ENCODE results near the gene MACROD1. TPM values are rescaled to one million over a fixed set of nuclear protein-coding genes. Genes with fewer than 3 reads are reported as not detected.

The MACROD1 gene
- total RNA-seq, 1 donor from 2014 or later = 29.6 TPM

- Mint-ChIP-seq H3K4me1 (ENCODE audit: unreplicated experiment) (peaks cover 6% of the 10 kb centered on the region), H3K27me3 (ENCODE audit: unreplicated experiment) (no peaks in the 10 kb centered on the region), H3K9me3 (ENCODE audit: unreplicated experiment) (no peaks in the 10 kb centered on the region), H3K27ac (ENCODE audit: unreplicated experiment) (no peak overlapping the region), H3K36me3 (ENCODE audit: unreplicated experiment) (no peaks in the 10 kb centered on the region), H3K4me3 (ENCODE audit: unreplicated experiment) (no peak overlapping the region)
- no peak for DNase-seq (ENCODE audit: extremely low spot score, unreplicated experiment)
- TF ChIP-seq CTCF (IDR thresholded peaks at IDR 0.05) = no peak
These were observed 44.9 kb downstream of the MACROD1 start for GRCh38 chr11:64120951-64121569.

GRCh38 chr11:64119700-64120099 lies 46.2 kb downstream of the MACROD1 start:
- DNase-seq (ENCODE audit: extremely low spot score, unreplicated experiment) = no peak
- Mint-ChIP-seq H3K4me1 (ENCODE audit: unreplicated experiment) (peaks cover 6% of the 10 kb centered on the region), H3K9me3 (ENCODE audit: unreplicated experiment) (no peaks in the 10 kb centered on the region), H3K27me3 (ENCODE audit: unreplicated experiment) (no peaks in the 10 kb centered on the region), H3K36me3 (ENCODE audit: unreplicated experiment) (no peaks in the 10 kb centered on the region), H3K4me3 (ENCODE audit: unreplicated experiment) (no peak overlapping the region), H3K27ac (ENCODE audit: unreplicated experiment) (no peak overlapping the region)
- TF ChIP-seq CTCF (IDR thresholded peaks at IDR 0.05) = no peak

GRCh38 chr11:64118876-64119665 lies 46.8 kb downstream of the MACROD1 start:
- Mint-ChIP-seq H3K36me3 (ENCODE audit: unreplicated experiment) (no peaks in the 10 kb centered on the region), H3K27me3 (ENCODE audit: unreplicated experiment) (no peaks in the 10 kb centered on the region), H3K27ac (ENCODE audit: unreplicated experiment) (no peak overlapping the region), H3K4me3 (ENCODE audit: unreplicated experiment) (no peak overlapping the region), H3K4me1 (ENCODE audit: unreplicated experiment) (peaks cover 6% of the 10 kb centered on the region), H3K9me3 (ENCODE audit: unreplicated experiment) (no peaks in the 10 kb centered on the region)
- TF ChIP-seq CTCF (IDR thresholded peaks at IDR 0.05) = no peak
- no peak for DNase-seq (ENCODE audit: extremely low spot score, unreplicated experiment)

- no peaks in the 10 kb centered on the region for H3K9me3 Mint-ChIP-seq (ENCODE audit: unreplicated experiment)
- H3K4me3 Mint-ChIP-seq (ENCODE audit: unreplicated experiment) = no peak overlapping the region
- TF ChIP-seq CTCF (IDR thresholded peaks at IDR 0.05) = no peak
- no peak for DNase-seq (ENCODE audit: extremely low spot score, unreplicated experiment)
- peaks cover 6% of the 10 kb centered on the region for H3K4me1 Mint-ChIP-seq (ENCODE audit: unreplicated experiment)
- no peak overlapping the region for H3K27ac Mint-ChIP-seq (ENCODE audit: unreplicated experiment)
- H3K36me3 Mint-ChIP-seq (ENCODE audit: unreplicated experiment) = no peaks in the 10 kb centered on the region
- no peaks in the 10 kb centered on the region for H3K27me3 Mint-ChIP-seq (ENCODE audit: unreplicated experiment)
These were observed 48.0 kb downstream of the MACROD1 start for GRCh38 chr11:64117763-64118459.

Data from osteocyte (in vitro differentiated cells).